Neural crest cell (in vitro differentiated cells): ENCODE results near the gene THOC7. TPM values are rescaled to one million over a fixed set of nuclear protein-coding genes. Genes with fewer than 3 reads are reported as not detected.
A peak's percentile ranks its signal among the peaks of the same experiment; 100 is the strongest.

ENCODE experiments used
- DNase-seq: peaks from one replicate; pipeline ENCODE4 v3.0.0; 2021; ENCODE audit warnings: low read depth, mixed read lengths, low spot score
- H3K27ac Mint-ChIP-seq: one replicate; pipeline ENCODE4 v1.8.0; 2021; ENCODE audit warnings: mild to moderate bottlenecking, mixed read lengths; ENCODE audit not compliant: unreplicated experiment
- H3K27me3 Mint-ChIP-seq: 2 replicates; pipeline ENCODE4 v1.8.0; 2021; ENCODE audit warnings: low read depth, mild to moderate bottlenecking, mixed read lengths
- H3K36me3 Mint-ChIP-seq: 2 replicates; pipeline ENCODE4 v1.8.0; 2021; ENCODE audit warnings: low read depth, mild to moderate bottlenecking, mixed read lengths
- H3K4me1 Mint-ChIP-seq: 2 replicates; pipeline ENCODE4 v1.8.0; 2021; ENCODE audit warnings: mixed read lengths
- H3K4me3 Mint-ChIP-seq: one replicate; pipeline ENCODE4 v1.8.0; 2021; ENCODE audit warnings: mild to moderate bottlenecking, mixed read lengths
- H3K9me3 Mint-ChIP-seq: 2 replicates; pipeline ENCODE4 v1.8.0; 2021; ENCODE audit warnings: mixed read lengths
- total RNA-seq: library from RNA; stranded (reverse); gene quantifications from 2 replicates; pipeline ENCODE4 v1.2.1, GENCODE V29; 2021
- TF ChIP-seq, protein P1 (sequence below): fragments of 200-600 bp; sonication (generic); conservative IDR thresholded peaks from 2 replicates; pipeline ENCODE4 v1.5.0; 2021; ENCODE audit warnings: antibody characterized with exemption, mild to moderate bottlenecking

The THOC7 gene
- total RNA-seq, 1 donor from 2014 or later: 59.2 TPM

DNA sequence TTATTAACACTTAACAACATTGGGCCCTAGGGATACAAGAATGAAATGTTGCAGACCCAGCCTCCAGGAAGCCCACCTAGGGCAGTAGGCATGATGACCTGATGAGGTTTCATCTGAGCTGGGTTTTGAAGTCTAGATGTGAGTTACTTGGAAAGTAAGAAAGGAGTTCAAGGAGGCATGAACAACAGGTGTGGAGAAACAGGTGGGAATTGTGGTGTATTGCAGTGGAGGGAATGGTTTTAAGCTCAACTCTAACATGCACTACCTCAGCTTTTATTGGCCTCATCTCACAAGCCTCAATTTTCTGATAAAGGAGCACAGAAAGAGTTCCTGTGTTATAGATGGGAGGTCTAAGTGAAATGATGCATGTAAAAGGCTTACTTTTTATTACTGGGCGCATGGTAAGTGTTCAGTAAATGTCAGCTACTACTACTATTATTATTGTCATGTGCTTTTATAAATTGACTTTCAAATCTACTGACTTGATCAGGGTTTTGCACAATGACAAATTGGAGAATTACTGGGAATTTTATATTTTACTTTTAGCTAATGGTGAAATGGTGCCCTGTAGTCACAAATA, 29.3 kb upstream of the THOC7 start:
- TF ChIP-seq, protein P1, sequence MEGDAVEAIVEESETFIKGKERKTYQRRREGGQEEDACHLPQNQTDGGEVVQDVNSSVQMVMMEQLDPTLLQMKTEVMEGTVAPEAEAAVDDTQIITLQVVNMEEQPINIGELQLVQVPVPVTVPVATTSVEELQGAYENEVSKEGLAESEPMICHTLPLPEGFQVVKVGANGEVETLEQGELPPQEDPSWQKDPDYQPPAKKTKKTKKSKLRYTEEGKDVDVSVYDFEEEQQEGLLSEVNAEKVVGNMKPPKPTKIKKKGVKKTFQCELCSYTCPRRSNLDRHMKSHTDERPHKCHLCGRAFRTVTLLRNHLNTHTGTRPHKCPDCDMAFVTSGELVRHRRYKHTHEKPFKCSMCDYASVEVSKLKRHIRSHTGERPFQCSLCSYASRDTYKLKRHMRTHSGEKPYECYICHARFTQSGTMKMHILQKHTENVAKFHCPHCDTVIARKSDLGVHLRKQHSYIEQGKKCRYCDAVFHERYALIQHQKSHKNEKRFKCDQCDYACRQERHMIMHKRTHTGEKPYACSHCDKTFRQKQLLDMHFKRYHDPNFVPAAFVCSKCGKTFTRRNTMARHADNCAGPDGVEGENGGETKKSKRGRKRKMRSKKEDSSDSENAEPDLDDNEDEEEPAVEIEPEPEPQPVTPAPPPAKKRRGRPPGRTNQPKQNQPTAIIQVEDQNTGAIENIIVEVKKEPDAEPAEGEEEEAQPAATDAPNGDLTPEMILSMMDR: no peak
- H3K9me3 Mint-ChIP-seq: no peaks in the 10 kb centered on the region
- no peak overlapping the region for H3K4me3 Mint-ChIP-seq
- H3K36me3 Mint-ChIP-seq: no peaks in the 10 kb centered on the region
- no peaks in the 10 kb centered on the region for H3K27me3 Mint-ChIP-seq
- DNase-seq: no peak
- peaks cover 5% of the 10 kb centered on the region for H3K4me1 Mint-ChIP-seq
- H3K27ac Mint-ChIP-seq: no peak overlapping the region

DNA sequence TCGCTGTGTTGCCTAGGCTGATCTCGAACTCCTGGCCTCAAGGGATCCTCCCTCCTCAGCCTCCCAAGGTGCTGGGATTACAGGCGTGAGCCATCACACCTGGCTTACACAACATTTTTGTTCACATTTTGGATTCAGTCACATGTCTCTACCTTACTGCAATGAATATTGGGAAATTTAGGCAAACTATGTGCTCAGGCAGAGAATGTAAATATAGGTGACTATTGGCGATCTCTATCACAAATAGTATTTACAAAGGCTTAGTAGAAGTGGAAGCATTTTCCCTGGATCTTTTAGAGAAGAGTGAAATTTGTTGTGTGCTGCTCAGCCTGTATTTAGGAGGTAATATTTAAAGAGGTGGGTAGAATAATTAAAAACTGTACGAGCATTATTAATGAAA, 27.9 kb upstream of the THOC7 start:
- H3K27me3 Mint-ChIP-seq: no peaks in the 10 kb centered on the region
- TF ChIP-seq, protein P1: no peak
- no peaks in the 10 kb centered on the region for H3K36me3 Mint-ChIP-seq
- DNase-seq: no peak
- no peak overlapping the region for H3K27ac Mint-ChIP-seq
- peaks cover 5% of the 10 kb centered on the region for H3K4me1 Mint-ChIP-seq
- no peaks in the 10 kb centered on the region for H3K9me3 Mint-ChIP-seq
- H3K4me3 Mint-ChIP-seq: no peak overlapping the region

DNA sequence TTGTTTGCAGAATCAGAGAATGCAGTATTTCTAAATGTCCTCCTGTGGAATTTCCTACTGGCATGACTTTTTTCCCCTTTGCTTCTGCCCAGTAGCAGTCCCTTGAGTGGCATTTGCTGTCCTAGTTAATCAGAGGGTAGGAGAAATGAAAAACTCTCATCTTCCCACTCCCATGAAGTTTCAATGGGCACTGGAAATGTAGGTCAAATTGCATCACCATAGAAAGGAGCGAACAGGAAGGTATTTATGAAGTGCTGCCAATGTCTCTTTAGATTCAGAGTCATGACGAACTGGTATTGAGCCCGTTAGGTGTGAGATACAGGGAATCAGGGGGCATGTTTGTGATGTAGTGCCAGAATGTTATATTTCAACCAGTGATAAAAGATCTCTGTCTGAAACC, 23.3 kb upstream of the THOC7 start:
- Mint-ChIP-seq H3K27ac (no peak overlapping the region), H3K4me1 (no peaks in the 10 kb centered on the region), H3K9me3 (no peaks in the 10 kb centered on the region), H3K27me3 (no peaks in the 10 kb centered on the region), H3K4me3 (no peak overlapping the region), H3K36me3 (no peaks in the 10 kb centered on the region)
- TF ChIP-seq, protein P1: no peak
- no peak for DNase-seq

DNA sequence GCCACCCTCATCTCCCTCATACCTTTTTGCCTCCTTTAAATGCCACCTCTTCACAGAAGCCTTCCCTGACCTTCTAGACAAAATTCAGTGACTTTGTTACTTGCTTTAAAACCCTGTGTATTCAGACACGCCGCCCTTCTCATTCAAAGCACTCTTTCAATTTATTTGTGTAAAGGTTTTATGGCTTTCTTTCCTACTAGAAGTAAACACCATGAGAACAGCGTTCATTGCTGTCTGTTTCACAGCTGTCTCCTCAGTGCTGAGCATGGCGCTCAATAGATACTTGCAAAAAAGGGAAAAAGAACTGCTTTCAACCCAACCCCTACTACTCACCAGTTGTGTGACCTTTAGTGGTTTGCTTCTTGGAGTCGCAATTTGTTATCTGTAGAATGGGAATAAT, 17.0 kb upstream of the THOC7 start:
- H3K27me3 Mint-ChIP-seq: no peaks in the 10 kb centered on the region
- TF ChIP-seq, protein P1: no peak
- H3K36me3 Mint-ChIP-seq: no peaks in the 10 kb centered on the region
- H3K4me1 Mint-ChIP-seq: peaks cover 28% of the 10 kb centered on the region
- H3K4me3 Mint-ChIP-seq: no peak overlapping the region
- H3K27ac Mint-ChIP-seq: peak overlapping the region; percentile 20
- H3K9me3 Mint-ChIP-seq: no peaks in the 10 kb centered on the region
- no peak for DNase-seq

DNA sequence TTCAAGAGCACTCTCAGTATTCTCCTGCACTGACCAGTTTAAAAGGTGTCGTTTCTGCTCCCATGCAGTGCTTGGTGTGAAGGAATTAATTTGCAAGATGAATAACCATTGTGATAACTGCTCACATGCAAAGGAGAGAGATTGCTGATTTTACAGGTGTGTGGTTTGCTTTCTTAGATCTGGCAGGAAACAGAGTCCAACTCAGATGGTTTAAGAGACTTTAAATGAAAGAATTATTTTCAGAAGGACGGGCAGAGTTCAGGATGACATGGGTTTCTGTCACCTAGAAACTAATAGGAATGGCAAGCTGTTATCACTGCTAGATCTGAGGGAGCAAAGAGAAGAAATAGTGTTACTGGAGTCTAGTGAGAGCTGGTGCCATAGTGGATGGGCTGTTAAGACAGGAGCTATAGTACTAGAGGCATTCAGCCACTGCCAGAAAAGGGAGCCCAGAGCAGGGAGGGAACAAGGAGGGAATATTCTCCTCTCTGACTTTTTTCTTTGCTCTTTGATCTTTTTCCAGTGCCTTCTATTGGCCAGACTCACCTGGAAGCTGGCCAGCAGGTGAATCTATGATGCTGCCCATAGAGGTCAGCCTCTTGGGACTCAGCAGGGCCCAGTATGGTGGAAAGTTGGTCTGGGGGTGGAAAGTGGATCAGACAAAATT, 14.9 kb upstream of the THOC7 start:
- H3K27me3 Mint-ChIP-seq: no peaks in the 10 kb centered on the region
- H3K4me3 Mint-ChIP-seq: no peak overlapping the region
- TF ChIP-seq, protein P1: no peak
- H3K27ac Mint-ChIP-seq: peak overlapping the region; percentile 67
- peaks cover 28% of the 10 kb centered on the region for H3K4me1 Mint-ChIP-seq
- DNase-seq: no peak
- no peaks in the 10 kb centered on the region for H3K9me3 Mint-ChIP-seq
- no peaks in the 10 kb centered on the region for H3K36me3 Mint-ChIP-seq
